HG03135 (cell line): ENCODE results near the gene UBQLN4.

Experiments used
- ATAC-seq: cut with Tn5 transposase; IDR thresholded peaks from one replicate; pipeline ENCODE4 v1.9.1; 2021; ENCODE audit warnings: mild to moderate bottlenecking, moderate library complexity; ENCODE audit not compliant: unreplicated experiment

The UBQLN4 gene

GRCh38 chr1:156020293-156021092 is 33.1 kb downstream of the UBQLN4 start, which contains the start of gene SSR2:
Gene SSR2 (minus strand): TSS chr1:156020951. CDS start chr1:156020167, 784 bp downstream.
- ATAC-seq = peak; percentile 94

- ATAC-seq = no peak
These were observed 33.7 kb downstream of the UBQLN4 start for GRCh38 chr1:156019946-156020292.

GRCh38 chr1:156014829-156015228 is 38.8 kb downstream of the UBQLN4 start:
- ATAC-seq = no peak

- peak; percentile 78 for ATAC-seq
These were observed 41.4 kb downstream of the UBQLN4 start for GRCh38 chr1:156012051-156012817.

- ATAC-seq = no peak
These were observed 44.2 kb downstream of the UBQLN4 start for GRCh38 chr1:156009404-156009803.

GRCh38 chr1:156006666-156007376 is 46.8 kb downstream of the UBQLN4 start:
- no peak for ATAC-seq

GRCh38 chr1:156004843-156005584 is 48.6 kb downstream of the UBQLN4 start:
- ATAC-seq = no peak

GRCh38 chr1:156003923-156004188 is 49.7 kb downstream of the UBQLN4 start:
- ATAC-seq = no peak

GRCh38 chr1:156002188-156002911 is 51.2 kb downstream of the UBQLN4 start:
- ATAC-seq = no peak

GRCh38 chr1:156001662-156002171 is 51.9 kb downstream of the UBQLN4 start:
- ATAC-seq = no peak

- ATAC-seq = no peak
These were observed 52.5 kb downstream of the UBQLN4 start for GRCh38 chr1:156001021-156001661.

GRCh38 chr1:155999964-156000363 is 53.6 kb downstream of the UBQLN4 start:
- ATAC-seq = no peak

- no peak for ATAC-seq
These were observed 57.4 kb downstream of the UBQLN4 start for GRCh38 chr1:155996166-155996565.

GRCh38 chr1:155993595-155993994 is 60.0 kb downstream of the UBQLN4 start:
- ATAC-seq = no peak

GRCh38 chr1:155990005-155990739 is 63.4 kb downstream of the UBQLN4 start:
- ATAC-seq = peak; percentile 28

GRCh38 chr1:155989242-155990004 is 64.2 kb downstream of the UBQLN4 start:
- ATAC-seq = peak; percentile 75
